Stimulated activated CD4-positive, alpha-beta T cell treated with anti-CD3 and anti-CD28 coated beads, TNF-alpha, amount 100 ng/mL, for 1 hour (primary cell): ENCODE measurements around the gene KRTAP10-10.
"Not testable (repeated sequence)": the region's sequence is repeated elsewhere in the genome, so short reads cannot be mapped to it uniquely, and the experiment has no call there.

Experiments used
- DNase-seq, 3 donors: peaks; one replicate each; pipeline ENCODE4 v3.0.0-alpha.2; 2020; ENCODE audit warnings: low read depth in 3 of 3, low spot score in 1 of 3

KRTAP10-10 gene

DNA sequence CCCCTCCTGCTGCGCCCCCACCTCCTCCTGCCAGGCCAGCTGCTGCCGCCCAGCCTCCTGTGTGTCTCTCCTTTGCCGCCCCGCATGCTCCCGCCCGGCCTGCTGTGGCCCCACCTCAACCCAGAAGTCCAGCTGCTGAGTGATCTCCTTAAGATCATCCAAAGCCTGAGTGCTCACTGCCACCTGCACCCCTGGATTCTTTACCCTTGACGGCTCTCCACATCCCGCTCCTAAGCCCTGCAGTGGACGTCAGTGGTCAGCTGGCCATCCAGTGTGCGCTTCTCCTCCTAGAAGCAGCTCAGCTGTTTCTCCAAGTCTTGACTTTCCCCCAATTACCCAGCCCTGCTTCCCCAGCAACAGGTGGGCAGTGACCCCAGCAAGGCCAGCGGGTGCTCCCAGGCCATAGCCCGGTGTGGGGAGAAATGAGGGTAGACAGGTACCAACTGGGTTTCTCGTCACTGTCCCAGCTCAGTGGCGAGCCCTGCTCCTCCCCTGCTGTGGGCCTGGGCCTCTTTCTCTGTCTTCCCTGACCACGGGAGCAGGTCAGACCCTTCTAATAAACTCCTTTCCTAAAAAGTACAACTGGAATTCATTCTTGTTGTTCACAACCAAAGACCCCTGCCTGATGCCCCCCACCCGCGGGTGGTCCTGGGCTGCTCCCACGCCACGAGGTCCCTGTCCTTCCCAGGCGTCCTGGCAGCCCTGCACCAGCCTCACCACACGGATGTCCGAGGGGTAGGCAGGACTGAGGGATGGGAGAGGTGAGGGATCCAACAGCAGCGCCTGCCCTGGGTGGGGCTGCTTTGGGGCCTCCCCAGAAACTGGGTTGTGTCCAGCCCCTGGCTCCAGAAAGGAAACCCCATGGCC, 35.3 kb upstream of the KRTAP10-10 start:
- no peak for DNase-seq

DNA sequence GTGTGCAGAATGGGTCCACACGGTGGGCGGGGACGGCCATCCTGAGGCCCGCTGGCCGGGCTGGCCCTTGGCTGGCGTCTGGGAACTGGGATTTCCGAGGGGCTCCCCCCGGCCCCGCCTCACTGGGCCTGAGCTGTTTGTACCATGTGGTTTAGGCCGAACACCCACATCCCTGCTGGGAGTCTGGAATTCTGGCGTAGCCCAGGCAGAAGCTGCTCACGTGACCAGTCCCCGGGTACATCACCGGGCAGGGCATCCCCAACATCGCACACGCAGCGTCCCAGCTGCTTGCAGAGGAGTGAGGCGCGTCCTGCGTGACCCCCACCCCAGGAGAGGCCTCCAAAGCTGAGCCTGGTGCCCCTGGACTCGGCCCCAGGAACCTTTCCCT, 34.7 kb upstream of the KRTAP10-10 start:
- no peak for DNase-seq

DNA sequence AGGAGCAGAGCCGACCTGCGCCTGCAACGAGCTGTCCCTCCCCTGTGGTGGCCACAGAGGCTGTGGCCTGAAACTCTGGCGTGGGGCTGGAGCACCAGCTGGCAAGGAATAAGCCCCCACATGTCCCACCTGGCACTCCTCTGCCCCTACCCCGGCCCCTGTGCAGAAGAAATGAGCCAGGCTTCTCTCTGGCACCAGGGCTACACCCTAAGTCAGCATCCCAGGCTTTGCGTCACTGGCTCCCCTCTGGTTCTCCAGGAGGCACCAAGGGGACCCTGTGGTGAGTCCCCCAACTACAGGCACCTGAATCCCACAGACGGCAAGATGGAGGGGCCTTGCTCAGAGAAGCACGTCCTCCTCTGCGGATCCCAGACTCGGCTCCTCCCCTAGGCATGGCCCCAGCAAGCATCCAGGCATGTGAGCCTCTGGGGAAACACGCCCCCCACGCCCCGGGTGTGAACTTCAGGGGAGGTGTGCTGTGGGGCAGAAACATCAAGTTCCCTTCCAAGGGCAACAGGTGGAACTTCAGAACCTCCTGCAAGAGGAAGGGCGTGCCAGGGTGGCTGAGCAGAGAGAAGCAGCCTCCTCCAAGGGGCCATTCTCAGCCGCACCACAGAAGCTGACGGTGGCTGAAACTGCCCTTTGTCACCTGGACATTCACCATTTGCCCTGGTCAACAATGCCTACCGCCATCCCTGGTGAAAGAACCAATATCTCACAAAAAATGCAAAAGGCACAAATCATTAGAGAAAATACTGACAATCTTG, 33.9 kb upstream of the KRTAP10-10 start:
- no peak for DNase-seq

DNA sequence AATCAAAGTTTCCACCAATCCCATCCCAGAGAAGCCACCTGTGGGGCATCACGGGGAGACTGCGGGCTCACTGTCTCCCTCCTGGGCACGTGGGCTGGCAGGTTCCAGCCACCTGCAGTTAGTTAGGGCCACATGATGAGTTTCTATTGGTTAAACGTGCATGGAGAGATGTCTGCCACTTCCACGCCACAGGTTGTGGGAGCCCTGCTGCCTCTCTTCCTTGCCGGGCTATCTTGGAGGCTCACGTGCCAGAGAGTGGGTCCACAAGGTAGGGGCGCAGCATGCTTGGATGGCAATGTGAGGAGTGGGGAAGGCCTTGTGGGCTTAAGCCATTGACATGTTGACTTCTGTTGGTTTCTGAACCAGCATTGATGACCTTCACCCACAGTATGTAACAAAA, 33.2 kb upstream of the KRTAP10-10 start:
- DNase-seq = no peak

DNA sequence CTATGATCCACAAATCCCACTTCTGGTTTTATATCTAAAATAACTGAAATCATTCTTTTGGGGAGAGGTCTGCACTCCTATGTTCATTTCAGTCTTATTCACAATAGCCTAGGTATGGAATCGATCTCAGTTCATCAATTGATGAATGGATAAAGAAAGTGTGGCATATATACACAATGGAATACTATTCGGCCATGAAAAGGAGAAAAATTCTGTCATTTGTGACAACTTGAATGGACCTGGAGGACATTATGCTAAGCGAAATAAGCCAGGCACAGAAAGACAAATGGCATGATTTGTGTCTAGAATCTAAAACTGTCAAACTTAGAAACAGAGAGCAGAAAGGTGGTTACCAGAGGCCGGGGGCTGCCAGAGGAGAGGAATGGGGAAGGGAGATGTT, 30.7 kb upstream of the KRTAP10-10 start:
- no peak for DNase-seq

DNA sequence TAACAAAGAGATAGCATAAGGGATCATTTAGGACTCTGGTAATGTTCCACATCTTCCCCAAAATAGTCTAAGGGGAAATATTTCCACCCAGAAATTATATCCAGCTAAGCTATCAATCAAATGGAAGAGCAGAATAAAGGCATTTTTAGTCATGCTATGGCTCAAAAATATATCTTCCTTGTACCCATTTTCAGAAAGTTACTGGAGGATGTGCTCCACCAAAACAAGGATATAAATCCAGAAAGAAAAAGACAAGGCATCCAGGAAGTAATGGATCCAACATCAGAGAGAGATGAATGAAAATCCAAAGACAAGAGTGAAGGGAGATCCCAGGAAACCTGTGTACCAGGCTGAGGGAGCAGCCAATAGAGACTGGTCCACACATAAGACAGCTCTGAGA, 28.0 kb upstream of the KRTAP10-10 start:
- DNase-seq = no peak

DNA sequence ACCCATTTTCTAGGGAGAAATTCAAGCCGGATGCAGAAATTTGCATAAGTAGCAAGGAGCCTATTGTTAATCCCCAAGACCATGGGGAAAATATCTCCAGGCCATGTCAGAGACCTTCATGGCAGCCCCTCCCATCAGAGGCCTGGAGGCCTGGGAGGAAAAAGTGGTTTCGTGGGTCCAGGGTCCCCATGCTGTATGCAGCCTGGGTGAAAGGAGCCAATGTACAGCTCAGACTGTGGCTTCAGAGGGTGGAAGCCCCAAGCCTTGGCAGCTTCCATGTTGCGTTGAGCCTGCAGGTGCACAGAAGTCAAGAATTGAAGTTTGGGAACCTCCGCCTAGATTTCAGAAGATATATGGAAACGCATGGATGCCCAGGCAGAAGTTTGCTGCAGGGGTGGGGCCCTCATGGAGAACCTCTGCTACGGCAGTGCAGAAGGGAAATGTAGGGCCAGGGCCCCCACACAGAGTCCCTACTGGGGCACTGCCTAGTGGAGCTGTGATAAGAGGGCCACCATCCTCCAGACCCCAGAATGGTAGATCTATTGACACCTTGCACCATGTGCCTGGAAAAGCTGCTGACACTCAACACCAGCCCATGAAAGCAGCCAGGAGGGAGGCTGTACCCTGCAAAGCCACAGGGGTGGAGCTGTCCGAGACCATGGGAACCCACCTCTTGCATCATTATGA, 26.9 kb upstream of the KRTAP10-10 start:
- DNase-seq = not testable (repeated sequence)

DNA sequence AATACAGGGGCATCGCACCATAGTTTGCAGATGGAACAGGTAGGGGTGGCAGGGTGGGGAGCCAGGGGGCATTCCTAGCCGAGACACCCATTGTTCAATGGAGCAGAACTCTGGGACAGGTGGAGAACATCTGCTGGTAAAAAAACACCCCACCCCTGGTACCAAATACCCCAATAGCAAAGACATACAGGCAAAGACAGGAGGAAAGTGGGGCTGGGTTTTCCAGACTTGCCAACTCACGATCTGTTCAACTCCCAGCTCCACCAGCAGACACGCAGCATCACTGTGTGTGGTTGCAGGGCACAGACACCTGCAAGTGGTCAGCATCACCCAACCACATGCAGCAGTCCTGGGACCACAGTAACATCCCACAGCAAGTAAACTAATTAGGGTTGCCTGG, 25.6 kb upstream of the KRTAP10-10 start:
- no peak for DNase-seq

DNA sequence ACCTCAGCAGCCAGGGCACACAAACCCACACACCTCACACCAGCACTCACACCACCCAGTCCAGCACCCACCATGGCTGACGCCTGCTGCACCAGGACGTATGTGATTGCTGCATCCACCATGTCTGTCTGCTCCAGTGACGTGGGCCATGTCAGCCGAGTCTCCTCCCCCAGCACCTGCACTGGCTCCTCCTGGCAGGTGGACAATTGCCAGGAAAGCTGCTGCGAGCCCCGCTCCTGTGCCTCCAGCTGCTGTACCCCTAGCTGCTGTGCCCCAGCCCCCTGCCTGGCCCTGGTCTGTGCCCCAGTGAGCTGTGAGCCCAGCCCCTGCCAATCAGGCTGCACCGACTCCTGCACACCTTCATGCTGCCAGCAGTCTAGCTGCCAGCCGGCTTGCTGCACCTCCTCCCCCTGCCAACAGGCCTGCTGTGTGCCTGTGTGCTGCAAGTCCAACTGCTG, 25.1 kb upstream of the KRTAP10-10 start, which contains the start of gene KRTAP10-8:
Gene KRTAP10-8, plus strand, starts transcription at position 51 of the 458 bp plus-strand sequence. Its CDS starts 22 bp downstream, at position 73.
- no peak for DNase-seq

DNA sequence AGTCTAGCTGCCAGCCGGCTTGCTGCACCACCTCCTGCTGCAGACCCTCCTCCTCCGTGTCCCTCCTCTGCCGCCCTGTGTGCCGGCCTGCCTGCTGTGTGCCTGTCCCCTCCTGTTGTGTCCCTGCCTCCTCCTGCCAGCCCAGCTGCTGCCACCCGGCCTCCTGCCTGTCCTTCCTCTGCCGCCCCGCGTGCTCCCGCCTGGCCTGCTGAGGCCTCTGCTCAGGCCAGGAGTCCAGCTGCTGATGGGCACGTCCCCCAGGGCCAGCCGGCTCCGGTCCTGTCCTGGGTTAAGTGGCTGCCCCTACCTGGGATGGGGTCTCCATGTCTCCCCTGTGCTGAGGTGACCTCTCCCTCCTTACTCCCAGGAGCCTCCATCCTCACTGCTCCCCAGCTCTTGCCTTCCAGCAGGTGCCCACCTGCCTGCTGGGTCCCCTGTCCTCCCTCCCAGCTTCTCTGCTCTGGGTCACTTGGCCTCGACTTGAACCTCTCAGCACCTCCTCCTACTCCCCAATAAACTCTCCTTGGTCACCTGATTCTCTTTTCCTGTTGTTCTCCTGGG, 24.4 kb upstream of the KRTAP10-10 start:
- no peak for DNase-seq

DNA sequence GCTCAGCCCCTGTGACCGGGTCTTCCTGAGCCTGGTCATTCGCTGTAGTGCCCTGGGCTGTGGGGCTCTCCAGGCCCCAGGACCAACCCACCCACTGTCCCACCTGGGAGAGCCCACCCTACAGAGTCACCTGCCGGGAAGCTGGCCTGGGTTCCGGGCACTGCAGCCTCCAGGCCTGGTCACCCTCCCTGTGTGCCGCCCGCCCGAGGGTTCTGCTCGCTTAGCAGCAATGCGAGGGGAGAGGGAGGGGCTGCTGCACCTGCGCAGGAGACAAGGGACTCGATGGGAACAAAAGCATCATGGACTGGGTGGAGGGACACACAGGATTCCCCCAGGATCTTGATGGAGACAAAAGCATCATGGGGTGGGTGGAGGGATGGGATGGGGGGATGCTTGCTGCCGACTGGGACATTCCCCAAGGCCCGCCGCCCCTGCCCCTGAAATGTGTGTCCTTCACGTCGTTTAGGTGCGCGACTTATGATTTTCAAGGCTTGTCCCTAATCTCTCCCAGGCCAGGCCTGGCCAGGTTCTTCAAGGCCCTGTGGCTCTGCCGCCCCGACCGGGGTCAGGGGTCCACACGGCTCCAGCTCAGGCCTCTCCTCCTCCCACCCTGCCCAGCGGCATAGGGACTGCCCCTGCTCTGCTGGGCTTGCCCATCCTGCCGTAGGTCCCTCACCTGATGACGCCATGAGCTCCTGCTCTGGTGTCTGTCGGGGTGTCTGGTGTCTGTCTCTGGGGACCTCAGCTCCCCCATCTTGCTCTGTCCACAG, 23.6 kb upstream of the KRTAP10-10 start:
- DNase-seq = no peak

DNA sequence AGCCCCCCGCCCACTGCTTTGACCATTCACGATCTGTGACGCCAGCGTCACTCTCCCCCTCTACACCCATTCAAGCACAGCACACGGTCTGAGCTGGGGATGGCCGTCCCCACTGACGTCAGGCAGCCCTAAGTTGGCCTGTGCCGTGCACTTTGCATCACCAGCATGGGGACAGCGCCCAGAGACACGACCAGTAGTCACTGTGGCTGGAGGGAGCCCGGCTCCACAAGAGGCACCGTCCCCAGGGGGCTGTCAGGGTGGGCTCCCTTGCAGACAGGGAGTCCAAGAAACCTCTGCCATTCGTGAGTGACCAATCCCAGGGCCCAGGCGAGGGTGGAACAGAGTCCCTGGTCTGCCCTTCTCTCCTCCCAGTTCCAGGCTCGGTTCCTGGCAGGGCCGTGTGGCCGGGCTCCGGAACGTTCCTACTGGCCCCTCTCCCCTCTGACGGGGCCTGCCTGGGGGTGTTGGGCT, 23.0 kb upstream of the KRTAP10-10 start:
- DNase-seq = no peak

DNA sequence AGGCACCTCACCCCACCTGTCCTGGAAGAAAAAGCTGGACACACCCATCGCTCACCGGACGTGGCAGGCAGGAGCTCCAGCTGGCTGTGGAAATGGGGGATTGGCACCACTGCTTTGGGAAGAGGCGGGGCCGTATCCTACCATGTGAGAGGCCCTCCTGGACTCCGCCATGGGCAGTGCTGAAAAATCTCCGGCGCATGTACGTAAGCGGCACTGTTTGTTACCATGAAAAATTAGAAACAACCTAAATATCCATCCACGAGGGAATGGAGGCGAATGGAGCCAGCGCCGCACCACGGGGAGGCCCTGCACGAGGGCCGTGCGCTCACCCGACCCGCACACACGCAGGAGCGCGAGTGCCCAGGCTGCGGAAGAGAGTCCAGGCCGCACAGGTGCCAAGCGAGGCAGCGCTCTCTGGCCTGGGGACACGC, 22.2 kb upstream of the KRTAP10-10 start:
- no peak for DNase-seq

DNA sequence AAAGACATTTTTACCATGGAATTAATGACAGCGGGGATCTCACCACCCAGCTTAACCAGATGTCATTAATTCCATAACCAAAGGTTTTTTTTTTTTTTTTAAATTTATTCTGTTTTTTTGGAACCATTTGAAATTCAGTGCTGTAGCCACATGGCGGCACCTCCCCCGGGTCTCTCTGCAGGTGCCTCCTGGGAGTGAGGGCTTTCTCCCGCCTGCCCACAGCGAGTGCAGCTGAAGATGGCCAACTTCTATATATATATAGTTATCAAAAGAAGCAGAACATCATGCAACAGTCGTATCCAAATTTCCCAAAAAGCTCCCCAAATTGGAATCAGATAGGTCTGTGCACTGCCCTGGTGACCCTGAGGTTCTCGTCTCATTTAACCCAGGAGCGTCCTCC, 21.7 kb upstream of the KRTAP10-10 start:
- DNase-seq = no peak

DNA sequence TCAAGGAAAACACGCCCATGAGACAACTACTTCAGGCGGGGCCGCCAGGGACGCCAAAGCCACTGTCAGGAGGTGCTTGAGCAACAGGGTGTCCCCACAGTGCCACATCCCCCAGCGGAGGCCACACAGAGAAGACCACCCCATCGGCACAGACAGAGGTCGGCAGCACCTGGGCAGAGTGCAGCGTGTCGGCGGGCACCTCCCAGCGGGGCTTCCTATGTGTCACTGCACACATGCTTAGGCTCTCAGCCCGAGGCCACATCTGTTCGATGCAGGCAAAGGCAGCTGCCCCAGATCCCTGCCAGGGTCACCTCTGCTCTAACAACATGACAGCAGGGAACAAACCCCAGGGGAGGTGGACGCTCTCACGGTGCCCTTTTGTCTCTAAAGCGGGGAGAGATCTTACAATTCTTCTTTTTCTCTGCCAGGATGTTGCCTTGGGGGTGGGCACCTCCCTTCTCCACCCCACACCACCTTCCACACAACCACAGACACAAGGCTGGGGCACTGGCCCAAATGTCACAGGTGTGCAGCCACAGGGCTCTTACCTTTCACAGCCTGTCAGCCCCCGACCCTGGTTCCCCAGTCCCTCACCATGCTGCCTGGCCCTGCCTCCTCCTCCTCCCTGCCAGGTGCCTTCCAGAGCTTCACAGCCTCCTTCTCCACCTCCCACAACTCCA, 21.1 kb upstream of the KRTAP10-10 start:
- DNase-seq = no peak

DNA sequence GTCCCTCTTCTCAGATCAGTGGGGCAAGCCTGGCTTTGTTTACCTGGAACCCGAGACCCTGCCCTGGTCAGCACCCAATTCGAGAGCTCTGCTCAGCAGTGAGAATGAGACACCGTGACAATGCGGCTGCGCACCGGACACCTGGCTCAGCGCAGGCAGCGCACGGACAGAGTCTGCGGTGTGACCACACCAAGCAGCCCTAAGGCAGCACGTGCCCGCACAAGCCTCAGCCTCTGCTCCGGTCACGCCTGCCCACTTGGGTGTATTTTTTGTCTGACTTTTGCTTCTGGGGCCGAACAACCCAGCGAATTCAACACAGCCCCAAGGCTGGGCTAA, 20.6 kb upstream of the KRTAP10-10 start:
- no peak for DNase-seq

DNA sequence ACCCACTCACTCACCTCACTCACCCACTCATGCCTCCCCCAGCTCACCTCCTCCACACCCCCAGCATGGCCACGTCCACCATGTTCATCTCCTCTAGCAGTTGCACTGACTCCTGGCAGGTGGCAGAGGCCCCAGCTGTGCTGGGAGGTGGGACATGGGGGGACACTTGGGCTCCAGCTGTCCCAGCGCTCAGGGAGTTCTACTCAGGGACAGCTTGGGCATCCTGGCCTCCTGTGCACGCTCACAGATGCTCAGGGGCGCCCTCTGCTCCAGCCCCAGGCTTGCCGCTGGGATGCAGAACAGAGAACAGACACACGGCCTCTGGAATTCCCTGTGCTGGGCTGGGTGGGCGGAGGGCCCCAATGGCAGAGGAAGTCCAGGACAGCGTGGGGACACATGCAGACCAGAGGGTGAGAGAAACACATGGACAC, 20.1 kb upstream of the KRTAP10-10 start:
- no peak for DNase-seq

DNA sequence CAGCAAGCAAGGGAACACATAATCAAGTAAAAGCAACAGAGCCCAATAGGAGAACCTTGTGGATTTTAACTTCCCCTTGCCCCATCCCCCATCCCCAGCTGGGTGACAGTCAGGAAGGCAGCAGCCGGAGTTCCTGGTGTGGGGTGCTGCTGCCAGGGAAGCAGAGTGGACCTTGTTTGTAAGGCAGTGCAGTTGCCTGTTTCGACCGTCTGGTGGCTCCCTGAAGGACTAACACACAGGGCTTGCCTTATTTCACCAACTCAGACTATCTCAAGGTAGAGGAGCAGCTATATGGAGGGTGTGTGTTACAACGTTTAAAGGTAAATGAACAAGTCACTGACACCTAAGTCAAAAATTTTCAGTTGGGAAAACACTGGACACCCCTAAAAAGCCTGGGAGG, 18.7 kb upstream of the KRTAP10-10 start:
- no peak for DNase-seq

DNA sequence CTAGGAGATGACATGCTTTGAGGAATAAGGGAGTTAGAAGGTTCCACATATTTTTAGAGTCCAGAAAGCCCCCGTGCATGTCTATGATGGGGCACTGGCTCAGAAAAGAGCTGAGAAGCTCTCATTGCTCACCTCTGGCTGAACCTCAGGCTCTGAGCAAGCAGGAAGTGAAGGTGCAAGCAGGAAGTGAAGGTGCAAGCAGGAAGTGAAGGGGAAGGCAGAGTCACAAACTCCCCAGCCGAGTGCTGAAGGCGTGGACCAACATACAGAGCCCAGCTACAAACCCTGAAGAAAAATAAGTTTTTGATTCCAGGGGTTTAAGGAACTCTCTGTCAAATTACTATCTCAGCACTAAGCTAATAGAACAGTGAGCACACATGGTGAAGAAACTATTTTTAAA, 18.2 kb upstream of the KRTAP10-10 start:
- peak; percentile 15 to 36 (median 31) for DNase-seq

DNA sequence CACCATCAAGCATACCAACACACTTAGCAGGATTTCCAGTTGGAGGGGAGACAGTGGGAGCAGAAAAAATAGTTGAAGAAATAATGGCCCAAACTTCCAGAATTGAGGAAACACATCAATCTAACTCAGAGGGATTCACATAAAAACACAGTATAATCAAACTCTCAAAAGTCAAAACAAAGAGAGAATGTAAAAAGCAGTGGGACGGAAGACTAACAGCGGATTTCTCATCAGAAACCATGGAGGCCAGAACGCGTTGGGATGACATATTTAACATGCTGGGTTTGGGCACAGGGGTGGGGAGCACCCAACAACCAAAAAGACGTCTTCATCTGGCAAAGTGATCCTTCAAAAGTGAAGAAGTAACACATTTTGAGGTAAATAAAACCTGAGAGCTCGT, 17.3 kb upstream of the KRTAP10-10 start:
- no peak for DNase-seq
